HG03135 (cell line): ENCODE results near the gene BCORL1.

Source experiments
- ATAC-seq: cut with Tn5 transposase; IDR thresholded peaks from one replicate; pipeline ENCODE4 v1.9.1; 2021; ENCODE audit warnings: mild to moderate bottlenecking, moderate library complexity; ENCODE audit not compliant: unreplicated experiment

Gene BCORL1

GRCh38 chrX:130060122-130061069 lies 78.0 kb downstream of the BCORL1 start:
- ATAC-seq, result peak; percentile 82

DNA sequence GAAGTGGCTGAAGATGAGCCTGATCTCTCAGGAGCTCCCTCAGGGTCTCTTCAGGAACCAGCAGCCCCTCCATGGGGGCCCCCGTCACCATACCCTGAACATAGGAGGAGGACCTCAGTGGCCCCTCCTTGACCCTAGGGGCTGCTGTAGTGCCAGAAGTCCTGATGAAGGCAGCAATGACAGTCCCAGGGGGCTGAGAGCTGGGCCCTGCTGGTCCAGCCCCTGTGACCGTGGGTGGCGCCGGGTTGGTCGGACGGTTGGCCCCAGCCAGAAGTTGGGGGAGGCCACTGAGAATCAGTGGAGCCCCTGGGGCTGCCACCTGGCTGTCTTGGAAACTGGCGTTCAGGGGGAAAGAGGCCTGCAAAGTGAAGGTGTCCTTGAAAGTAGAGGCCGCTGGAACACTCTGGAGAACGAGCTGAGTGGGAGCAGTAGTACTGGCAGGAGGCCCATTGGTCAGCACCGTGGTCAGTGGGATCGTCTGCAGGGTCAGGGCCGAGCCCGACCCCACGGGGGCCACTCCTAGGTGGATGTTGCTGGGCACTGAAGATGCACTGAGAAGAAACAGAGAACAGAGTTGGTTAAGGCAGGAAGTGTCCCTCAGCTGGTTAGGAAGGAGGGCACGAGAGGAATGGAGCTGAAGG lies 84.7 kb downstream of the BCORL1 start:
- ATAC-seq, result no peak

GRCh38 chrX:130071611-130072344 lies 89.3 kb downstream of the BCORL1 start:
- ATAC-seq, result no peak

DNA sequence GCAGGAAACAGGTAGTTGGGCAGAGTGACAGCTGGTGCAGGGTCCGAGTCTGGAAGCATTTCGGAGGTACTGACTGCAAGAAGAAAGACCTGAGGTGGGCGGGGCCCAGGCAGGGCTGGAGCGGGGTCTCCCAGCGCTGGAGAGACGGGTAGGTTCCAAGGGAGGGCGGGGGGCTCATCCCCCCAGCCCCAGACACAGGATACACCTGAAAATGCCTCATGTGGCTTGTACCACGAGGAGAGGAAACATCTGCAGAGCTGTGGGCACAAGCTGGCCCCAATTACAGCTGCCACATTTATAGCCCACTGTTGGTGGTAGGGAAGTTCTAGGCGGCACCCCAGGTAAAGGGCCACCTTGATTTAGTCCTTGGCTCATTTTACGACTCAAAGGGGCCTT lies 89.9 kb downstream of the BCORL1 start:
- no peak for ATAC-seq

DNA sequence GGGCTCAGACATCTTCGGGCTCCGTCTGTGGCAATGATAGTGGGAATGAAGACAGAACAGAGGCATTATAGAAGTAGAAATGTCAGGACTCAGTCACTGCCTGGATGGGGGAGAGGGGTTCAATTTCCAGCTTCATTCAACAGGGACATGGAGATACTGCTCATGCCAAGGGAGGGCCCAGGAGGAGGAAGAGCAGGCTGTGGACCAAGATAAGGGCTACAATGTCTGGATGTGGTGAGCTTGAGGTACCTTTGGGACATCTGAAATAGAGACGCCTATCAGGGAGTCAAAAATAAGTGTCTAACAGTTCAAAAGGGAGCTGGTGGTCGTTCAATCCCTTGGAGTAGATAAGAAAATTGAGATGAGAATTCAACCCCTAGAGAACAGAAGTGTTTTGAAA lies 93.3 kb downstream of the BCORL1 start:
- ATAC-seq, result no peak

GRCh38 chrX:130079824-130080406 lies 97.5 kb downstream of the BCORL1 start:
- no peak for ATAC-seq

GRCh38 chrX:130080791-130081367 lies 98.4 kb downstream of the BCORL1 start:
- ATAC-seq, result no peak

DNA sequence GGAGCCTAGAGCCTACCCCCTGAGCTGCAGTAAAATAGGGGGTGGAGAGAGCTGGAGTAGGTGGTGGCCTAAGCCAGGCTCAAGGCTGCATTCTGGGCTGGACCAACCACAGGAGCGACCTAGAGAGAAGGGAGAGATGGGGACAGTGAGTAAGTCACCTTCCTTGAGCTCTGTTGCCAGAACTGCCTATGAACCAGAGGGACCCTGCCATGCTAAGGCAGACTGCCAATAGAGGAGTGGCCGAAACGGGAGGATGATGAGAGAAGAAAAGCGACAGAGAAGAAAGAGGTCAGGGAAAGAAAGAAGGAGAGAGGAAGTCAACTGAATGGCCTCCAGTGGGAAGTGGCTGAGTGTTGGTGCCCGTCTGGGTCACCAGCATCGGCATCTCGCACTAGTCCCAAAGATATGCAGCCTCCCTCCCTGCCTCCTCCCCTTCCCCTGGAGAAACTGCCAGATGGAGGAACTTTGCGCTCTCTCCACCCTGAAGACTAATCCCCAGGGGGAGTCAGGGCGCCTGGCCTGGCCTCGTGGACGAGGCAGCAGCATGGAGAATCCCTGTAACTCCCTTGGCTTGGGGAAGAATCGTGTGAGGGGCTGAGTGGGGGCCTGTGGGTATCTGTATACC lies 99.1 kb downstream of the BCORL1 start:
- no peak for ATAC-seq

DNA sequence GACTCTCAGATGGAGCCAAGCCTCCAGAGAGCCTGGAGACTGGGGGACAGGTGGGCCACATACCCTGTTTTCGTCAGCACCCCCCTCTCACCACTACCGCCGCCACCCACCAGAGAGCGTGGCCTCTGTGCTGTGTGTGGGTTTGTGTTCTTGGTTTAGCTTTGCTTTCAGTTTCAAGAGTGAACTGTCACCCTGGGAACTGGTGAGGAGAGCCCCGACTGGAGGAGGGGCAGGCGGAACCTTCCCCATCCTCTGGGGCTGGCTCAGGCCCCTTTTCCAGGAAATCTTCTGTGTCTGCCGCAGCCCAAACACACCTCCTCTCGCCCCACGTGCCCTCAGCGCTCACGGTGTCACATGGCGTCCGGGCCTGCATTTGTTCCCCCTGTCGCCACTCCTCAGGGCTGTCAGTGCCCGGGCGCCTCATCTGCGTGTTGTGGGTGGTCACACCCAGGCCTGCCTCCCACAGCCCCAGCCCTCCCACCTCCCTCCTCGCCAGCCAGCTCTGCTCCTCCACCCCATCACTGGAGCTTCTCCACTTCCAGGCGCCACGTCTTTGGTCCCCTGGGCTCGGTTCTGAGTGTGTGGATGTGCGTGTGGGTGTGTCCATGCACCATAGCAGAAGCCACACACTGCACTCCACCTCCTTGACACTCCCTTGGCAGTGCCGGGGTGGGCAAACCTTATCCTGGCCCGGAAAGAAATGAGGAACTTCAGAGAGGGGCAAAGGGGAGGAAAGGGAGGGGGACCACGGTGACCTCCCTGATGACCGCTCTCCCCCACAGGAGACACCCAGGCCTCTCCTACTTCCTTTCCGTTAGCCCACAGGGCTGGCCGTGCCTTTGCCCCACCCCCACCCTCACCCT lies 100.0 kb downstream of the BCORL1 start:
- ATAC-seq, result peak; percentile 61

- ATAC-seq, result no peak
These were observed 100.7 kb downstream of the BCORL1 start for GRCh38 chrX:130083107-130083490.

DNA sequence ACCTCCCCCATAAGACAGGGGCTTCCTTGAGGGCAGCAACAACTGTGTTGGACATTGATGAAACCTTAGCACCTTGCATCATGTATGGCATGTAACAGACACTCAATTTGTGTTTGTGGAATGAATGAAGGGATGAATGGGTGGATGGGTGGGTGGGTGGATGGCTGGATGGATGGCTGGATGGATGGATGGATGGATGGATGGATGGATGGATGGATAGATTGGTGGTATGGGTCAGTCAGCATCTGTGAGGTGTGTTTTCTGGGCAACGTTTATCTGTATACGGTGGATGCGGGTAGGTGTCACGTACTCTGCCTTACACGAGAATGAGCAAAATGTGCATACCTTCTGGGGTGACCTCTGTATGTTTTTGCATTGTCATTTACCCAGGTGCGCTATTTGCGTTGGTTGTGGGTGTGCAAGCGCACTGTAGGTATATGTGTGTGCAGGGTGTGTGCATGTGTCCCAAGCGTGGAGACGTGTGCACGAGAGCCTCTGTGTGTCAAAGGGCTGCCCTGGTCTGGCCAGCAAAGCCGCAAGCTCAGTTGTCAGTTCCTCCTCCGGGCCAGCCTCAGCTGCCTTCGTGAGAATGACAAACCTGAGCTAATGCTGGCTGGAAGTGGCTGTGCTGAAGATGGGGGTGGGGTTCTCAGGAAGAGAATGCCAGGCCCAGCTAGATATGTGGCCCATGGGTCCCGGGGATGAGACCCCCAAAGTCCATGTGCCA lies 101.4 kb downstream of the BCORL1 start:
- ATAC-seq, result no peak

DNA sequence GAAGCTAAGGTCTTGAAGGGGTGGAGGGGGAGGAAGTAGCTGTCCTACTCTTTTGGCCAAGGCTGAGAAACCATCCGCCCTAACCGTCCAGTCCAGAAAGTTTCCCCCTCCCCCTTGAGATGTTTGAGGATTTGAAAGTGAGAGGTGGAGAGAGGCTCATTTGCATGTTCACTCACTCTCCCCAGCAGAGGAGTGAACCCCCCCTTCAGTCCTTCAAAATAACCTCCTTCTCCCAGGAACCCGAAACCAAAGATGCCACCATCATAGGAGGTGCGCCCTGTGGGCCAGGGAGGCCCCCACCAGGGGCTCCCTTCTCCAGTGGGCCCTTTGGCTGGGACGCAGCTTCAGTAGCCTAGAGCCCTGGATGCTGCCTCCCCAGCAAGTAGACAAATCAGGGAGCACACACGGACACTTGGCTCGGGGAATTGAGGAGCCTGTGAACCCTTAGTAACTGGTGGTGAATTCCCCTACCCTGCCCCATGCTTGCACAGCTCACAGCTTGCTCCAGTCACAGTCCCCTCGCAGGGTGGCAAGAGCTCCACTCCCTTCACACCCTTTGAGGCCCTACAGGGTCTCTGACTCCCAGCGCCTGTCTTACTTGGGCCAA lies 102.3 kb downstream of the BCORL1 start:
- peak; percentile 37 for ATAC-seq

GRCh38 chrX:130085551-130086446 lies 103.4 kb downstream of the BCORL1 start:
- no peak for ATAC-seq

DNA sequence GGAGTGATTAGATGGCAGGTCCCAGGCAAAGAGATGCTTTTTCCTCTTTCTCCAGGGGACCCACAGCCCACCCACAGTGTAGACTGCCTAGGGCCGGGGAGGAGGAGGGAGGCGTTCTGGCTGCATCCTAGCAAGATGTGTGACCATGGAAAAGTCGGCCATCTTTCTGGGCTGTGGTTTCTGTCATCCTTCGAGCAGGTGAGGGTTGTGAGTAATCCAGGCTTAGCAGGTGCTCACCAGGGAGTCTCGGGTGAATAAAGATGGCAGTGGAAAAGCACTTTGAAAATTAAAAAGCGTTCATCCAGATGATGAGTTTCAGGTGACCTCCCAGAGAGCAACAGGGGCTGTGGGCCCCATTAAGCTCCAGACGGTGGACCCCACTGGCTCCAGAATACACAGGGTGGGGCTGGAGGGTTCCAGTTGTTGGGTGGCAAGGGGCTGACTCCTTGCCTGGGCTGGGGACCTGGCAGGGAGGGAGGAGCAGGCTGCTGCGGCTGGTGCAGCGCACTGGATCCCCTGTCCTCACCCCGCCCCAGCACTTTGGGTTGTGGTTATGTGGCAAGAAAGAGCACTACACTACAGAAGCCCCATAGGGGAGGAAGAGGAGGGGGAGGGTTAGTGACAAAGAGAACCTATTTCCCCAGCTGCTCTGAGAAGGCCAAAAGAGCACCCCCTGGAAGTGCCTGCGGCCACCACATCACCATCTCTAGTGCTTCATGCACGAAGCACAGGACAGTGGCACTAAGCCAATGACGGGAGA lies 104.2 kb downstream of the BCORL1 start:
- ATAC-seq, result no peak

GRCh38 chrX:130090364-130090763 lies 107.9 kb downstream of the BCORL1 start:
- no peak for ATAC-seq

GRCh38 chrX:130091980-130092522 lies 109.6 kb downstream of the BCORL1 start:
- ATAC-seq, result peak; percentile 95
